A549 (cell line): ENCODE measurements around the gene NPHS2.

Source experiments
- CTCF ChIP-seq: fragments of >200 bp; sonication (Bioruptor Twin); formaldehyde crosslinking; IDR thresholded peaks from 3 replicates; pipeline ENCODE4 v1.5.1; 2016
- EP300 ChIP-seq, 2 experiments: fragments of >200 bp; sonication (Bioruptor Twin); formaldehyde crosslinking; IDR thresholded peaks; 2 replicates in 1 of 2; 3 replicates in 1 of 2; pipeline ENCODE4 v1.6.1; 2016 to 2017
- KDM1A ChIP-seq: fragments of 200-600 bp; sonication (generic); IDR thresholded peaks from 2 replicates; pipeline ENCODE4 v1.6.1; 2016; ENCODE audit warnings: low read depth, mild to moderate bottlenecking
- MAZ ChIP-seq: fragments of 150-350 bp; IDR thresholded peaks from 2 replicates; pipeline ENCODE4 v1.6.1; 2014; ENCODE audit warnings: antibody characterized with exemption, low read depth, low read length, borderline replicate concordance
- MYC ChIP-seq: IDR thresholded peaks from 2 replicates; pipeline ENCODE4 v1.6.1; 2012; ENCODE audit warnings: mild to moderate bottlenecking, inconsistent platforms, low read length, improper control_type of control experiment, borderline replicate concordance
- PBX3 ChIP-seq: IDR thresholded peaks from 2 replicates; pipeline ENCODE4 v1.6.1; 2012
- POLR2A ChIP-seq: IDR thresholded peaks from 2 replicates; pipeline ENCODE4 v1.6.1; 2012; ENCODE audit warnings: mild to moderate bottlenecking, low read length
- USF2 ChIP-seq: fragments of 450-650 bp; IDR thresholded peaks from 2 replicates; pipeline ENCODE4 v1.6.1; 2014; ENCODE audit warnings: antibody characterized with exemption

- TF ChIP-seq EP300 (IDR thresholded peaks at IDR 0.05) (no peak), MYC (no peak), USF2 (peak; percentile 41; the same call in 1 of the 2 replicates), KDM1A (no peak), PBX3 (no peak), POLR2A (no peak), CTCF (no peak), MAZ (no peak)
Observed at GRCh38 chr1:179591592-179592580, 16.1 kb upstream of the NPHS2 start, which contains the start of gene TDRD5.
